ENCODE measurements around the gene SFMBT1. TPM values are rescaled to one million over a fixed set of nuclear protein-coding genes. Genes with fewer than 3 reads are reported as not detected.

Gene SFMBT1
- polyA plus RNA-seq, 3 donors, result 0.61 to 2.7 (median 0.91) TPM

- Mint-ChIP-seq H3K36me3 (peaks cover 6 to 9% of the 10 kb centered on the region in 2 donors), H3K27ac (no peak overlapping the region), H3K9me3 (no peaks in the 10 kb centered on the region), H3K4me3 (no peak overlapping the region), H3K27me3 (ENCODE audit: low read depth in 3 of 3) (peaks cover 0 to 4% (median 3%) of the 10 kb centered on the region in 3 donors), H3K4me1 (peaks cover 13% of the 10 kb centered on the region)
- Histone ChIP-seq H3K4me1 (ENCODE audit: control insufficient read depth in 1 of 2, insufficient read depth in 2 of 2, low read length in 2 of 2) (peaks cover 5 to 9% of the 10 kb centered on the region in 2 donors), H3K9me3 (replicated peaks in 1 of 2; ENCODE audit: control insufficient read depth in 1 of 2, insufficient read depth in 1 of 2, low read length in 2 of 2) (no peaks in the 10 kb centered on the region), H4K20me1 (ENCODE audit: insufficient read depth, low read length) (no peaks in the 10 kb centered on the region), H3K27ac (ENCODE audit: low read depth in 1 of 2, low read length in 2 of 2) (no peak overlapping the region), H2AFZ (ENCODE audit: insufficient read depth, low read depth, low read length, poor library complexity, severe bottlenecking) (no peak overlapping the region), H3K9ac (ENCODE audit: insufficient read depth, low read length, poor library complexity, severe bottlenecking) (no peak overlapping the region), H3K4me2 (replicated peaks; ENCODE audit: extremely low read depth, low read length, poor library complexity, severe bottlenecking) (no peak overlapping the region), H3K27me3 (ENCODE audit: control insufficient read depth in 2 of 2, insufficient read depth in 2 of 2, low read length in 2 of 2) (no peaks in the 10 kb centered on the region), H3K36me3 (replicated peaks in 1 of 2; ENCODE audit: control insufficient read depth in 1 of 2, insufficient read depth in 2 of 2, low read length in 2 of 2) (no peaks in the 10 kb centered on the region), H3K4me3 (replicated peaks in 1 of 3; ENCODE audit: low read depth in 2 of 3, low read length in 3 of 3) (no peak overlapping the region), H3K79me2 (ENCODE audit: insufficient read depth, low read length) (no peaks in the 10 kb centered on the region)
- no peak for TF ChIP-seq CTCF (IDR thresholded peaks at IDR 0.05)
- no peak for DNase-seq
- WGBS (ENCODE audit: insufficient coverage), result 60% methylated on average over 1 of the region's 3 CpGs
- intact Hi-C loops (cut with micrococcal nuclease), result loop anchor here (10.0 kb wide), 4 partner anchors 144 to 334 kb away; no protein-coding TSS in a partner anchor
Measured at GRCh38 chr3:53078656-53079055, 32.8 kb upstream of the SFMBT1 start.

DNA sequence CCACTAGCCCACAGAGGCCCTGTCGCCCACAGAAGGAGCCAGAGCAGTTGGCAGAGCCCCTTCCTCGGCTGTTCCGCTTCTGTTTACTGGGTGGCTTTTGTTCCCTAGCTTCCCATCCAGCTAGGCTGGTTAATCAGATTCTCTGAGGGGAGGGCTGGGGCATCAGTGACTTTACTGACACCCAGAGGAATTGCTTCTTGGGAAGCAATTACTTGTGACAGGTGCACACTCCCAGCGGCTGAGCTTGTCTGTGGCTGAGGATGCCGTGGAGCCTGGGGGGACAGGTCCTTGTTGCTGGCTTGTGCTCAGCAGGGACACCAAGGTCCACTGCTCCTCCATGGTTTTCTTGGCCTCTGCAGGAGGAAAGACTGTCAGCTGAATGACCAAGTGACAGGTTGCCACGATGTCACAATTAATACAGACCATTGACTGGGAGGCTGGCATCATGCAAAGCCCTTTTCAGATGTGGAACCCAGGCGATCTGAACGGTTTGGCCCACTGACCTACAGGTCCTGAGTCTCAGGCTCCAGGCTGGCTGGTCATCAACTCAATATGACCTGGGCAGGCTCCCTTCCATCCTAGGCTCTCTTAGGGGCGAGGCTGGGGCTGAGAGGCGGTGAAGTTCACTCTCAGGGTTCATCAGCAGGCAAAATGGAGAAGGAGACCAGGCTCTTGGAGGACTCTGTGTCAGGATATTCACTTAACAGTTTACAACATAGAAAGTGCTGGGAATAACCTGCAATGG, 31.8 kb upstream of the SFMBT1 start:
- H3K9me3 Mint-ChIP-seq, result no peaks in the 10 kb centered on the region

More for the DNA sequence above, 31.8 kb upstream of the SFMBT1 start:
- Histone ChIP-seq H3K79me2 (ENCODE audit: insufficient read depth, low read length) (no peaks in the 10 kb centered on the region), H3K9me3 (replicated peaks in 1 of 2; ENCODE audit: control insufficient read depth in 1 of 2, insufficient read depth in 1 of 2, low read length in 2 of 2) (no peaks in the 10 kb centered on the region), H4K20me1 (ENCODE audit: insufficient read depth, low read length) (no peaks in the 10 kb centered on the region), H3K36me3 (replicated peaks in 1 of 2; ENCODE audit: control insufficient read depth in 1 of 2, insufficient read depth in 2 of 2, low read length in 2 of 2) (no peaks in the 10 kb centered on the region), H3K4me1 (ENCODE audit: control insufficient read depth in 1 of 2, insufficient read depth in 2 of 2, low read length in 2 of 2) (peaks cover 13 to 18% of the 10 kb centered on the region in 2 donors), H3K4me3 (replicated peaks in 1 of 3; ENCODE audit: low read depth in 2 of 3, low read length in 3 of 3) (no peak overlapping the region), H3K9ac (ENCODE audit: insufficient read depth, low read length, poor library complexity, severe bottlenecking) (no peak overlapping the region), H3K4me2 (replicated peaks; ENCODE audit: extremely low read depth, low read length, poor library complexity, severe bottlenecking) (no peak overlapping the region), H3K27me3 (ENCODE audit: control insufficient read depth in 2 of 2, insufficient read depth in 2 of 2, low read length in 2 of 2) (no peaks in the 10 kb centered on the region), H3K27ac (ENCODE audit: low read depth in 1 of 2, low read length in 2 of 2) (no peak overlapping the region), H2AFZ (ENCODE audit: insufficient read depth, low read depth, low read length, poor library complexity, severe bottlenecking) (no peak overlapping the region)
- Mint-ChIP-seq H3K27me3 (ENCODE audit: low read depth in 3 of 3) (peaks cover 0 to 4% (median 3%) of the 10 kb centered on the region in 3 donors), H3K36me3 (peaks cover 6 to 9% of the 10 kb centered on the region in 2 donors), H3K4me3 (no peak overlapping the region), H3K27ac (no peak overlapping the region), H3K4me1 (peaks cover 18% of the 10 kb centered on the region)
- intact Hi-C loops (cut with micrococcal nuclease), result loop anchor here (10.0 kb wide), 4 partner anchors 143 to 333 kb away; no protein-coding TSS in a partner anchor
- no peak for TF ChIP-seq CTCF (IDR thresholded peaks at IDR 0.05)
- DNase-seq, result no peak
- 94% methylated on average over 7 of the region's 10 CpGs for WGBS (ENCODE audit: insufficient coverage)
